ENCODE results near the gene FER. TPM values are rescaled to one million over a fixed set of nuclear protein-coding genes. Genes with fewer than 3 reads are reported as not detected.

The FER gene
- polyA plus RNA-seq, 1 experiment, result 19.0 TPM

DNA sequence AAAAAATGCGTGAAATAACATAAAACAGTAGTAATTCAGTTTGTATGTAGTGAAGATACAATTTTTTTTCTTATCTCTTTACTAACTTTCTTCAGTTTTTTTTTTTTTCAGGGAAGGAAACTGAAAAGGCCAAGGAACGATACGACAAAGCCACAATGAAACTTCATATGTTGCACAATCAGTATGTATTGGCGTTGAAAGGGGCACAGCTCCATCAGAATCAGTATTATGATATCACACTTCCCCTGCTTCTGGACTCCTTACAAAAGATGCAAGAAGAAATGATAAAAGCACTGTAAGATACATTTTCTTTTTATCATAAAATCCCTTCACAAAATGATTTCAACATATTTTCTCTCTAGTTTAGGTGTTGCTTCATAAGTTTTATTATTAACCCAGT is 120.0 kb downstream of the FER start:
- ChIA-PET POLR2A (no interaction called here), CTCF (interaction anchor here (0.7 kb wide), 1 partner anchor 272 kb away, joined by 5 read pairs; no protein-coding TSS in a partner anchor)
- Histone ChIP-seq H3K27ac (ENCODE audit: low read depth, low read length) (no peak overlapping the region), H3K4me3 (ENCODE audit: low read depth, low read length) (no peak overlapping the region), H3K9me3 (ENCODE audit: control insufficient read depth, insufficient read depth, low read length) (no peaks in the 10 kb centered on the region), H3K27me3 (ENCODE audit: control insufficient read depth, insufficient read depth, low read length) (no peaks in the 10 kb centered on the region)
- TF ChIP-seq, protein P1, sequence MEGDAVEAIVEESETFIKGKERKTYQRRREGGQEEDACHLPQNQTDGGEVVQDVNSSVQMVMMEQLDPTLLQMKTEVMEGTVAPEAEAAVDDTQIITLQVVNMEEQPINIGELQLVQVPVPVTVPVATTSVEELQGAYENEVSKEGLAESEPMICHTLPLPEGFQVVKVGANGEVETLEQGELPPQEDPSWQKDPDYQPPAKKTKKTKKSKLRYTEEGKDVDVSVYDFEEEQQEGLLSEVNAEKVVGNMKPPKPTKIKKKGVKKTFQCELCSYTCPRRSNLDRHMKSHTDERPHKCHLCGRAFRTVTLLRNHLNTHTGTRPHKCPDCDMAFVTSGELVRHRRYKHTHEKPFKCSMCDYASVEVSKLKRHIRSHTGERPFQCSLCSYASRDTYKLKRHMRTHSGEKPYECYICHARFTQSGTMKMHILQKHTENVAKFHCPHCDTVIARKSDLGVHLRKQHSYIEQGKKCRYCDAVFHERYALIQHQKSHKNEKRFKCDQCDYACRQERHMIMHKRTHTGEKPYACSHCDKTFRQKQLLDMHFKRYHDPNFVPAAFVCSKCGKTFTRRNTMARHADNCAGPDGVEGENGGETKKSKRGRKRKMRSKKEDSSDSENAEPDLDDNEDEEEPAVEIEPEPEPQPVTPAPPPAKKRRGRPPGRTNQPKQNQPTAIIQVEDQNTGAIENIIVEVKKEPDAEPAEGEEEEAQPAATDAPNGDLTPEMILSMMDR (IDR thresholded peaks at IDR 0.05; ENCODE audit: low read depth, low read length), result no peak
- no peak for DNase-seq (ENCODE audit: low read depth, low spot score)

DNA sequence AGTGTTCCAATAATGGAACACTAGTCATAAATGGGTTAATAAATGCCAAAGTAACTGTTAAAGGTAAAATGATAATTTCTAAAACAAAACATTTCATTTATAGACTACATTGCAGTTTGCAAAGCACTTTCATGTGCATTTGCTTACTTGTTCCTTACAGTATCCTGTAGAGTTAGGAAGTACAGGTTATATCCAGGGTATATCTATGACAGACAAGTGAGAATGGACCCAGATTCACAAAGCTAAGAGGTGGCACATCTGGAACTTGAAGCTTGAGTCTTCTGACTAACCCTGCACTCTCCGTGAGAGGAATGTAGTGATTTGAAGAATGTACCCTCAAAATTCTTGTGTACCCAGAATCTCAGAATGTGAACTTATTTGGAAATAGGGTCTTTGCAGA is 121.4 kb downstream of the FER start:
- CTCF ChIA-PET, result no interaction called here
- no peak for DNase-seq (ENCODE audit: low read depth, low spot score)

DNA sequence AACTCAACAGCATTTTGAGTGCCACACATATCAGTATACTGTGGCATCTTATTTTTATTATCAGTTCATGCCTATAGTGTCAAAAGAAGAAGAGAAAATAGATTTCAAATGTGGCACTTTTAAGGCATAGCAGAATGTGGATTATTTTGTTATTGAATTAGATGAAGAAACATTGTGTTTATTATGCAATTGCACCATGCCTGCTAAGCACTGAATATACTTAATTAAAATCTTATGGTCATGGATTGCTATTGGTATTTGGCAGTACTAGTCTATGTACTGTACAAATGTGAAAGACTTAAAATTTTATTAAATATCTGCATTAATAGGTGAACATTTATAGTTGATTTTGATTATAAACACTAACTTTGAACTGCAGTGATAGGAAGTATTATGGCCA is 128.8 kb downstream of the FER start:
- H3K27ac ChIP-seq (ENCODE audit: low read depth, low read length), result no peak overlapping the region
- TF ChIP-seq, protein P1 (IDR thresholded peaks at IDR 0.05; ENCODE audit: low read depth, low read length), result no peak

More for the DNA sequence above, 121.4 kb downstream of the FER start:
- POLR2A ChIA-PET, result no interaction called here
- H3K4me3 ChIP-seq (ENCODE audit: low read depth, low read length), result no peak overlapping the region
- H3K9me3 ChIP-seq (ENCODE audit: control insufficient read depth, insufficient read depth, low read length), result no peaks in the 10 kb centered on the region
- H3K27ac ChIP-seq (ENCODE audit: low read depth, low read length), result no peak overlapping the region
- H3K27me3 ChIP-seq (ENCODE audit: control insufficient read depth, insufficient read depth, low read length), result no peaks in the 10 kb centered on the region
- TF ChIP-seq, protein P1 (IDR thresholded peaks at IDR 0.05; ENCODE audit: low read depth, low read length), result no peak

DNA sequence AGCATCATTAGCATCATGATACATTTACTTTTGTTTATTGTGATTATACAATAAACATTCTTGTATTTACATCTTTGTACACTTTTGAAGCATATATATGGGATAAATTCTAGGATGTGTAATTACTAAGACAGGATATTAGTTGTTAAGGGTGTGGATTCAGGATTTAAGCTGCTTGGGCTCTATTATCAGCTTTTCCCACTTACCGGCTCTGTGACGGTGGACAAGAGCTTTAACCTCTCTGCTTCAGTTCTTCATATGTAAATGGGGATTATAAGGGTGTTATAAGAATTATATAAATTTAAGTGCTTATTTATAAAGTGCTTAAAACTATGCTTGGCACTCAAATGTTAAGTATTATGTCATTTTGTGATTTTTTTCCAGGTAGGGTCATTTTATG is 131.1 kb downstream of the FER start:
- Histone ChIP-seq H3K9me3 (ENCODE audit: control insufficient read depth, insufficient read depth, low read length) (no peaks in the 10 kb centered on the region), H3K4me3 (ENCODE audit: low read depth, low read length) (no peak overlapping the region), H3K27ac (ENCODE audit: low read depth, low read length) (no peak overlapping the region), H3K27me3 (ENCODE audit: control insufficient read depth, insufficient read depth, low read length) (no peaks in the 10 kb centered on the region)
- DNase-seq (ENCODE audit: low read depth, low spot score), result no peak
- POLR2A ChIA-PET, result no interaction called here
- CTCF ChIA-PET, result no interaction called here
- TF ChIP-seq, protein P1 (IDR thresholded peaks at IDR 0.05; ENCODE audit: low read depth, low read length), result no peak

More for the DNA sequence above, 128.8 kb downstream of the FER start:
- no peak for DNase-seq (ENCODE audit: low read depth, low spot score)
- ChIA-PET POLR2A (no interaction called here), CTCF (no interaction called here)
- no peak overlapping the region for H3K4me3 ChIP-seq (ENCODE audit: low read depth, low read length)
- no peaks in the 10 kb centered on the region for H3K9me3 ChIP-seq (ENCODE audit: control insufficient read depth, insufficient read depth, low read length)
- no peaks in the 10 kb centered on the region for H3K27me3 ChIP-seq (ENCODE audit: control insufficient read depth, insufficient read depth, low read length)

DNA sequence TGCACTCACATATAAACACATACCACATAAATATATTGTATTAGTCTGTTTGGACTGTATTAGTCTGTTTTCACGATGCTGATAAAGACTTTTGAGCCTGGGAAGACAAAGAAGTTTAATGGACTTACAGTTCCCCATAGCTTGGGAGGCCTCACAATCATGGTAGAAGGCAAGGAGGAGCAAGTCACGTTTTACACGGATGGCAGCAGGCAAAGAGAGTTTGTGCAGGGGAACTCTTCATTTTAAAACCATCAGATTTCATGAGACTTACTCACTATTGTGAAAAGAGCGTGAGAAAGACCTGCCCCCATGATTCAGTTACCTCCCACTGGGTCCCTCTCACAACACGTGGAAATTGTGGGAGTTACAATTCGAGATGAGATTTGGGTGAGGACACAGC is 133.4 kb downstream of the FER start:
- ChIA-PET CTCF (no interaction called here), POLR2A (no interaction called here)
- no peak for DNase-seq (ENCODE audit: low read depth, low spot score)
- TF ChIP-seq, protein P1 (IDR thresholded peaks at IDR 0.05; ENCODE audit: low read depth, low read length), result no peak
- Histone ChIP-seq H3K27ac (ENCODE audit: low read depth, low read length) (no peak overlapping the region), H3K9me3 (ENCODE audit: control insufficient read depth, insufficient read depth, low read length) (no peaks in the 10 kb centered on the region), H3K4me3 (ENCODE audit: low read depth, low read length) (no peak overlapping the region), H3K27me3 (ENCODE audit: control insufficient read depth, insufficient read depth, low read length) (no peaks in the 10 kb centered on the region)

All from AG04450 (cell line).